Measurements from ENCODE around the gene TMOD1. TPM values are rescaled to one million over a fixed set of nuclear protein-coding genes. Genes with fewer than 3 reads are reported as not detected.
A peak's percentile ranks its signal among the peaks of the same experiment; 100 is the strongest.

The TMOD1 gene
- total and polyA plus RNA-seq, 5 donors from 2014 or later: 2.4 to 11.0 (median 3.7) TPM

DNA sequence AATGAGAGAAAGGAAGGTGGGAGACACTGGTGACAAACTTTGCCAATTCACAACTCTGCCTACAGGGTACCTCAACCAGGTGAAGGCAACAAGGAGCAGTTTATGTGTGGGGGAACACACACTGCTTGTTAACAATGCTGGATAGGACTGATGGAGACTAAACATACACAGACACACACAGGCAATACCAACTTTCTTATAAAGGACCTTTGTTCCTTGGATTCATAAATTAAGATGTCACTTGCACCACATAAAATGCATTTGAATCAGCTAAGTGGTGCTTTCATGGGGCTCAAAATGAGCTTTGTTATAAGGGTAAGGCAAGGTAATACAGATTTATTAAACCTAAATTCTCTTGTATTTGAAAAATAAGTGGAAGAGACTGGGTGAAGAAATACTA lies 127.7 kb downstream of the TMOD1 start:
- Histone ChIP-seq H3K27me3 (ENCODE audit: control insufficient read depth, insufficient read depth, low read length) (no peaks in the 10 kb centered on the region), H3K4me1 (ENCODE audit: control insufficient read depth, insufficient read depth, low read length, poor library complexity, severe bottlenecking) (peaks cover 11% of the 10 kb centered on the region), H3K4me3 (ENCODE audit: low read depth, low read length) (no peak overlapping the region), H3K9me3 (ENCODE audit: control insufficient read depth in 2 of 2, low read length in 2 of 2) (no peaks in the 10 kb centered on the region), H3K27ac (ENCODE audit: insufficient read depth, low read length, poor library complexity, severe bottlenecking) (no peak overlapping the region), H3K36me3 (ENCODE audit: control insufficient read depth, insufficient read depth, low read length) (peaks cover 19% of the 10 kb centered on the region)
- Mint-ChIP-seq H3K27me3 (peaks cover 5% of the 10 kb centered on the region), H3K4me3 (peak overlapping the region in 1 of 4 donors; percentile 70), H3K27ac (peak overlapping the region in 1 of 3 donors; percentile 15), H3K9me3 (no peaks in the 10 kb centered on the region), H3K4me1 (peaks cover 14 to 36% (median 22%) of the 10 kb centered on the region in 4 donors), H3K36me3 (peaks cover 14% of the 10 kb centered on the region)
- DNase-seq (no peak), ATAC-seq (ENCODE audit: low read depth in 2 of 2) (no peak)

DNA sequence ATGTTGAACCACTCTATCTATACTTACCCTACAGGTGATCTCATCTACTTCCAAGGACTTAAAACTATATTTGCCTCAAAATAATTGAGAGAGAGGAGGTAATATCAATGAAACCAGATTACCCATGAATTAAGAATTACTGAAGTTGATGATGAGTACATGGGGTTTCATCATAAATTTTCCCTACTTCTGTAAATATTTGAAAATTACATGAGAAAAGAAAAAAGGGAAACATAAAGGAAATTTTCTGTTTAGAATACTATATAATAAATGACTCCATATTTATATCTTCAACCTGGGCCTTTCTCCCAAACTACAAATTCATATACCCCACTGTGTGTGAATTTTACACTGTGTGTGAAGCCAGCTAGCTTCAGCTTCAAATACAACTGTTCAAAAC lies 129.1 kb downstream of the TMOD1 start:
- Mint-ChIP-seq H3K27ac (no peak overlapping the region), H3K27me3 (peaks cover 5% of the 10 kb centered on the region), H3K4me3 (peak overlapping the region in 1 of 4 donors; percentile 70), H3K9me3 (no peaks in the 10 kb centered on the region), H3K4me1 (peaks cover 21 to 50% (median 31%) of the 10 kb centered on the region in 4 donors), H3K36me3 (peaks cover 6% of the 10 kb centered on the region)
- Histone ChIP-seq H3K9me3 (ENCODE audit: control insufficient read depth in 2 of 2, low read length in 2 of 2) (no peaks in the 10 kb centered on the region), H3K27me3 (ENCODE audit: control insufficient read depth, insufficient read depth, low read length) (no peaks in the 10 kb centered on the region), H3K4me3 (ENCODE audit: low read depth, low read length) (no peak overlapping the region), H3K27ac (ENCODE audit: insufficient read depth, low read length, poor library complexity, severe bottlenecking) (no peak overlapping the region), H3K4me1 (ENCODE audit: control insufficient read depth, insufficient read depth, low read length, poor library complexity, severe bottlenecking) (peaks cover 26% of the 10 kb centered on the region), H3K36me3 (ENCODE audit: control insufficient read depth, insufficient read depth, low read length) (peaks cover 6% of the 10 kb centered on the region)
- DNase-seq: no peak
- ATAC-seq (ENCODE audit: low read depth in 2 of 2): no peak

DNA sequence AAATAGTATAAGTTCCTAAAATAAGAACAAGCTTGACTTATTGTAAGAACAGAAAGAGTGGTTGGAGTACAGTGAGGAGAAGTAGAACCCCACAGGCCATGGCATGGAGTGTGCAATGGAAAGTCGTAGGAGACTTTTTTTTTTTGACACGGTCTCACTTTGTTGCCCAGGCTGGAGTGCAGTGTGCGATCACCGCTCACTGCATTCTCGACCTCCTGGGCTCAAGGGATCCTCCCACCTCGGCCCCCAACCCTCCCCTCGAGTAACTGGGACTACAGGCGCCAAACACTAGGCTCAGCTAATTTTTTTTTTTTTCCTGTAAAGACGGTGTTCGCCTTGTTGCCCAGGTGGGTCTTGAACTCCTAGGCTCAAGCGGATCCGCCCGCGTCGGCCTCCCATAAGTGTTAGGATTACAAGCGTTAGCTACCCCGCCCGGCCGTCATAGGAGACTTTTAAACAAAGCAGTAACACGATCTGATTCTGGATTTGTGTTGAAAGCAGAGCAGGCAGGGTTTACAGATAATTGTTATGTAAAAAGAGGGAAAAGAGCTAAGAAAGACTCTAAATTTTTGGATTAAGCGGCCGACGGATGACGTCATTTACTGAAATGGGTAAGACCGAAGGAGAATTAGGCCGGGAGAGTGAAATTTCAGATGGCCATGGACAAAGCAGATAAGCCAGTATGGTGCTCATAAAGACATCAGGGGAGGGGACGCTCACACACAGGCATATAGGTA lies 130.9 kb downstream of the TMOD1 start:
- Mint-ChIP-seq H3K27me3 (peaks cover 5% of the 10 kb centered on the region), H3K36me3 (peaks cover 3% of the 10 kb centered on the region), H3K27ac (peak overlapping the region; percentile 99), H3K9me3 (no peaks in the 10 kb centered on the region), H3K4me3 (peak overlapping the region; percentile 96 to 99 (median 98)), H3K4me1 (peaks cover 32 to 63% (median 43%) of the 10 kb centered on the region in 4 donors)
- ATAC-seq (ENCODE audit: low read depth in 2 of 2): no peak
- no peaks in the 10 kb centered on the region for H3K27me3 ChIP-seq (ENCODE audit: control insufficient read depth, insufficient read depth, low read length)
- no peaks in the 10 kb centered on the region for H3K9me3 ChIP-seq (ENCODE audit: control insufficient read depth in 2 of 2, low read length in 2 of 2)
- no peaks in the 10 kb centered on the region for H3K36me3 ChIP-seq (ENCODE audit: control insufficient read depth, insufficient read depth, low read length)
- H3K4me3 ChIP-seq (ENCODE audit: low read depth, low read length): peak overlapping the region; percentile 97
- peaks cover 42% of the 10 kb centered on the region for H3K4me1 ChIP-seq (ENCODE audit: control insufficient read depth, insufficient read depth, low read length, poor library complexity, severe bottlenecking)
- DNase-seq: no peak
- H3K27ac ChIP-seq (ENCODE audit: insufficient read depth, low read length, poor library complexity, severe bottlenecking): peak overlapping the region; percentile 96

DNA sequence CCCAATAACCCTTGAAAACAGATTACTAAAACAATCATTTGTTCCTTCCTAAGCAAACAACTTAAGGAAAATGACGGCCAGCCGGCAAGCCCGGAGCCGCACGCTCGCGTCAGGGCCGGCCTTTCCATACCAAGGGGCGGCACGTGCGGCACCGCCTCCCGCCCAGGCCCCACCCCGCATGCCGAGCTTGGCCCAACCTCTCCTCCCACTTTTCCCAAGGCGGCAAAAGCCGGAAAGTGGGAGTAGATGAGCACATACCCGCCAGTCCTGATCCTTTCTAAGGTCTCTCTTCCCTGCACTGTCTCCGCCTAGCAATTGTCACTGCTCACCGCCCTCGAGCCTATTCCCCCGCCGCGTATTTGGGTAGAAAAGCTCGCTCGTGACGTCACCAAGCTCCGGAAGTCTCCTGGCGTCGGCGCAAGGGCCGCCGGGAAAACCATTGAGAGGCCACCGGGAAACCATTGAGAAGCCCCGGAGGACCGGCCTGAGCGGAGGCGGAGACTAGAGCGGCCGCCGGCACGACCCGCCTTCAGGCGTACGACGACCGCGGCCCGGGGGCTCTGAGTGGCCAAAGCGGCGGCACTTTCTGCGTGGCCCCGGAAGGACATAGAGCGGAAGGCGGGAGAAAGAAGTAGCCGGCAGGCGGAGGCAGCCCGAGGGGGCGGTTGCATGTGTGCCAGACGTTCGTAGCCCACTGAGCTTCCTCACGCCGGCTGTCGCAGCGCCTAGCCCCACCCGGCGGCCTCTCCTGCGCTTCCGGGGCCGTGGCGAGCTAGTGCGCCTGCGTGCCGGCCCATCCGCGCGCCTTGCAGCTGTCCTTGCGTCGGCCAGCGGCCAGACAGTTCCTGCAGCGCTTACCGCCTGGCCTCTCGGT lies 131.8 kb downstream of the TMOD1 start, which contains the start of the genes NCBP1 and TSTD2:
Gene NCBP1, plus strand, starts transcription at position 837 of the 874 bp plus-strand sequence. CDS start 61 bp downstream, outside the sequence.
Gene TSTD2, minus strand, starts transcription at position 384 of the 874 bp plus-strand sequence. CDS start 5,806 bp downstream, outside the sequence.
- no peaks in the 10 kb centered on the region for H3K27me3 ChIP-seq (ENCODE audit: control insufficient read depth, insufficient read depth, low read length)
- no peaks in the 10 kb centered on the region for H3K36me3 ChIP-seq (ENCODE audit: control insufficient read depth, insufficient read depth, low read length)
- peak within 1 kb of the TSS; percentile 96 to 99 (median 98) for H3K4me3 Mint-ChIP-seq
- H3K27me3 Mint-ChIP-seq: peaks cover 5% of the 10 kb centered on the region
- peak within 1 kb of the TSS; percentile 99 for H3K27ac Mint-ChIP-seq
- no peaks in the 10 kb centered on the region for H3K9me3 ChIP-seq (ENCODE audit: control insufficient read depth in 2 of 2, low read length in 2 of 2)
- peaks cover 50% of the 10 kb centered on the region for H3K4me1 ChIP-seq (ENCODE audit: control insufficient read depth, insufficient read depth, low read length, poor library complexity, severe bottlenecking)
- DNase-seq (peak; percentile 91 to 99 (median 98)), ATAC-seq (ENCODE audit: low read depth in 2 of 2) (peak; percentile 93 to 94)
- no peaks in the 10 kb centered on the region for H3K9me3 Mint-ChIP-seq
- H3K36me3 Mint-ChIP-seq: peaks cover 3% of the 10 kb centered on the region
- peak within 1 kb of the TSS; percentile 97 for H3K4me3 ChIP-seq (ENCODE audit: low read depth, low read length)
- peaks cover 37 to 70% (median 50%) of the 10 kb centered on the region in 4 donors for H3K4me1 Mint-ChIP-seq
- H3K27ac ChIP-seq (ENCODE audit: insufficient read depth, low read length, poor library complexity, severe bottlenecking): peak within 1 kb of the TSS; percentile 96

DNA sequence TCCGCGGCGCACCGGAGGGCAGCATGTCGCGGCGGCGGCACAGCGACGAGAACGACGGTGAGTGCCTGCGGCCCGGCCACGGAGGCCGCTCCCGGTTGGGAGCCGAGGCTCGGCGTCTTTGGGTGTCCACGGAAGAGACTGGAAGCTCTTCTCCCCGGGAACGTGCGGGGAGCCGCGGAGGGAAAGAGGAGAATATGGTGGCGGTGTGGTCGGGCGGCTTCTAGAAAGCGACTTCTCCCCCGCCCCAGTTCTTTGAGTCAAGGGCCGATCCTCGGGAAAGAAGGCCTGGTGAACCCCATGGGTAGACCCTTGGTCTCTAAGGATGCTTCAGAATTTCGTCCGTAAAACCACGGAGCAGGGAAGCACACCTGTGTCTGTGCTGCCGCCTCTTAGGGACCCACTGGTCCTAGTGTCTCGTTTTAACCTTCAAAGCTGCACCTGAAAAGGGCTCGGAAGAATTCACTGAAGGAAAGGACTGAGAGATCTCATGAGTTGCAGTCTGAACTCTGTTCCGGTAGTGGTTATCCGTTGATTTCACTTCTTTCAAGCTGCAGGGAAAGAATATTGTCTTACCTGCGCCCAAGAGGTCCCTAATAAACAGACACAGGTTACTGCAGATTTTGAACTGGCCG lies 132.5 kb downstream of the TMOD1 start:
- peaks cover 44 to 73% (median 56%) of the 10 kb centered on the region in 4 donors for H3K4me1 Mint-ChIP-seq
- Histone ChIP-seq H3K27me3 (ENCODE audit: control insufficient read depth, insufficient read depth, low read length) (no peaks in the 10 kb centered on the region), H3K27ac (ENCODE audit: insufficient read depth, low read length, poor library complexity, severe bottlenecking) (peak overlapping the region; percentile 96), H3K9me3 (ENCODE audit: control insufficient read depth in 2 of 2, low read length in 2 of 2) (no peaks in the 10 kb centered on the region), H3K4me1 (ENCODE audit: control insufficient read depth, insufficient read depth, low read length, poor library complexity, severe bottlenecking) (peaks cover 56% of the 10 kb centered on the region), H3K36me3 (ENCODE audit: control insufficient read depth, insufficient read depth, low read length) (no peaks in the 10 kb centered on the region), H3K4me3 (ENCODE audit: low read depth, low read length) (peak overlapping the region; percentile 97)
- H3K4me3 Mint-ChIP-seq: peak overlapping the region; percentile 96 to 99 (median 98)
- H3K27ac Mint-ChIP-seq: peak overlapping the region; percentile 99
- peaks cover 5% of the 10 kb centered on the region for H3K27me3 Mint-ChIP-seq
- peaks cover 3% of the 10 kb centered on the region for H3K36me3 Mint-ChIP-seq
- DNase-seq (peak in 1 of 3 donors; percentile 53), ATAC-seq (ENCODE audit: low read depth in 2 of 2) (no peak)
- no peaks in the 10 kb centered on the region for H3K9me3 Mint-ChIP-seq

DNA sequence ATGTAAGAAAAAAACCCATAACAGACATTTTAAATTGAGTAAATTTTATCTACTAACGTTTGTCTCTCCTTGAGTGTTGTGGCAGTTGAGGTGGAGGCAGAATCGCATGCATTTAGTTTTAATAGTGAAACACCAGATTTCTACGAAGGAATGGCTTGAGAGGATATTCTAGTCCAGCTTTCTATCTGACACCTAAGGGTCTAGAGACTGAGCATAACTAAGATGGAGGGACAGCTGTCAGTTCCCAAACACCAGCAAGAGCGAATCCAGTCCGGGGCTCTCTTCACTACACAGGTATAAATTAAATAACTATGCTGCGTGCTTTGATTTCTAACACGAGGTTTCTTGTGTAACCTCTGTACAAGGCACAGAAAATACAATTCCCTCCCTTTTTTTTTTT lies 133.6 kb downstream of the TMOD1 start:
- Histone ChIP-seq H3K36me3 (ENCODE audit: control insufficient read depth, insufficient read depth, low read length) (no peaks in the 10 kb centered on the region), H3K27me3 (ENCODE audit: control insufficient read depth, insufficient read depth, low read length) (no peaks in the 10 kb centered on the region), H3K4me3 (ENCODE audit: low read depth, low read length) (peak overlapping the region; percentile 97), H3K27ac (ENCODE audit: insufficient read depth, low read length, poor library complexity, severe bottlenecking) (peak overlapping the region; percentile 96), H3K9me3 (ENCODE audit: control insufficient read depth in 2 of 2, low read length in 2 of 2) (no peaks in the 10 kb centered on the region), H3K4me1 (ENCODE audit: control insufficient read depth, insufficient read depth, low read length, poor library complexity, severe bottlenecking) (peaks cover 56% of the 10 kb centered on the region)
- Mint-ChIP-seq H3K36me3 (peaks cover 3% of the 10 kb centered on the region), H3K27me3 (peaks cover 5% of the 10 kb centered on the region), H3K4me1 (peaks cover 45 to 76% (median 58%) of the 10 kb centered on the region in 4 donors), H3K27ac (peak overlapping the region; percentile 21 to 99 (median 68)), H3K9me3 (no peaks in the 10 kb centered on the region), H3K4me3 (peak overlapping the region; percentile 96 to 99 (median 98))
- no peak for DNase-seq
- no peak for ATAC-seq (ENCODE audit: low read depth in 2 of 2)

DNA sequence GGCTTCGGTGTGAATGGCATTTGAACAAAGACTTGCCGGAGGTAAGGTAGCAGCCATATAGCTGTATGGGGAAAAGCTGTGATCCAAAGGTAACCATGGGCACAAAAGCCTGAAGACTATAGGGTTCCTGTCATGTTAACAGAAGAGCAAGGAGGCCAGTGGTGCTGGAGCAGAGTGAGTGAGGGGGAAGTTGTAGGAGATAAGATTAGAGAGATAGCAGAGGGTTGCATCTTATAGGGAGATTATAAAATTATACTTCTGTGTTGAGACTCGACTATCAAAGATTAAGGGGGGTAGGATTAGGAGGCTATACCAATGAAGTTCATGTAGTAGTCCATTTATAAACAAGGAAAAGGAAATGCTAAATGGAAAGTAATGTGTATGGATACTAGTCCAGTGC lies 135.4 kb downstream of the TMOD1 start:
- Mint-ChIP-seq H3K27ac (peak overlapping the region in 2 of 3 donors; percentile 29 to 57), H3K4me1 (peaks cover 51 to 80% (median 65%) of the 10 kb centered on the region in 4 donors), H3K9me3 (no peaks in the 10 kb centered on the region), H3K4me3 (peak overlapping the region; percentile 57 to 82 (median 66)), H3K36me3 (peaks cover 8% of the 10 kb centered on the region), H3K27me3 (peaks cover 5% of the 10 kb centered on the region)
- DNase-seq (no peak), ATAC-seq (ENCODE audit: low read depth in 2 of 2) (no peak)
- Histone ChIP-seq H3K4me1 (ENCODE audit: control insufficient read depth, insufficient read depth, low read length, poor library complexity, severe bottlenecking) (peaks cover 54% of the 10 kb centered on the region), H3K36me3 (ENCODE audit: control insufficient read depth, insufficient read depth, low read length) (peaks cover 11% of the 10 kb centered on the region), H3K4me3 (ENCODE audit: low read depth, low read length) (peak overlapping the region; percentile 63), H3K27me3 (ENCODE audit: control insufficient read depth, insufficient read depth, low read length) (no peaks in the 10 kb centered on the region), H3K27ac (ENCODE audit: insufficient read depth, low read length, poor library complexity, severe bottlenecking) (no peak overlapping the region), H3K9me3 (ENCODE audit: control insufficient read depth in 2 of 2, low read length in 2 of 2) (no peaks in the 10 kb centered on the region)
